HEK293T (cell line): ENCODE results near the gene SYNPO2.
"Not testable (repeated sequence)": the region's sequence is repeated elsewhere in the genome, so short reads cannot be mapped to it uniquely, and the experiment has no call there.

Experiments
- ARNT ChIP-seq: fragments of 450-650 bp; IDR thresholded peaks from 2 replicates; pipeline ENCODE4 v1.6.1; 2017; ENCODE audit warnings: mild to moderate bottlenecking
- BHLHE40 ChIP-seq: fragments of 450-650 bp; IDR thresholded peaks from 2 replicates; pipeline ENCODE4 v1.6.1; 2016; ENCODE audit warnings: mild to moderate bottlenecking, moderate library complexity, borderline replicate concordance
- ELF4 ChIP-seq: fragments of 450-650 bp; IDR thresholded peaks from 2 replicates; pipeline ENCODE4 v1.6.1; 2017; ENCODE audit warnings: antibody characterized with exemption
- HDGF ChIP-seq: fragments of 450-650 bp; IDR thresholded peaks from 2 replicates; pipeline ENCODE4 v1.6.1; 2017; ENCODE audit warnings: antibody characterized with exemption, borderline replicate concordance
- LEF1 ChIP-seq: fragments of 450-650 bp; IDR thresholded peaks from 2 replicates; pipeline ENCODE4 v1.6.1; 2017; ENCODE audit warnings: mild to moderate bottlenecking, borderline replicate concordance
- SUZ12 ChIP-seq: fragments of 450-650 bp; IDR thresholded peaks from 2 replicates; pipeline ENCODE4 v1.6.1; 2016; ENCODE audit warnings: mild to moderate bottlenecking
- ZNF384 ChIP-seq: fragments of 450-650 bp; IDR thresholded peaks from 2 replicates; pipeline ENCODE4 v1.6.1; 2016

- not testable (repeated sequence) for TF ChIP-seq ARNT, HDGF, BHLHE40, LEF1, ELF4, ZNF384, SUZ12
These were observed 179.2 kb downstream of the SYNPO2 start for GRCh38 chr4:119067670-119068360.
